SU-DHL-6 (cell line): ENCODE results near the gene ADA.

ENCODE experiments used
- H2AFZ ChIP-seq: fragments of 200-600 bp; sonication (generic); 2 replicates; pipeline ENCODE4 v1.6.1; 2014; ENCODE audit warnings: low read depth, mild to moderate bottlenecking, moderate library complexity, mixed read lengths, antibody characterized with exemption, low read length; ENCODE audit not compliant: severe bottlenecking
- H3F3A ChIP-seq: fragments of 200-600 bp; shearing (Covaris generic); 2 replicates; pipeline ENCODE4 v1.6.0; 2016; ENCODE audit warnings: antibody characterized with exemption, mild to moderate bottlenecking; ENCODE audit not compliant: insufficient read depth
- H3K27ac ChIP-seq: fragments of 200-600 bp; sonication (generic); 2 replicates; pipeline ENCODE4 v1.5.1; 2016; ENCODE audit warnings: low read depth, mild to moderate bottlenecking, low read length, moderate library complexity, mixed read lengths
- H3K27me3 ChIP-seq: fragments of 200-600 bp; sonication (generic), shearing (Covaris generic); 2 replicates; pipeline ENCODE4 v1.6.0; 2014; ENCODE audit warnings: mild to moderate bottlenecking, low read length
- H3K36me3 ChIP-seq: fragments of 200-600 bp; sonication (generic); 2 replicates; pipeline ENCODE4 v1.6.1; 2014; ENCODE audit warnings: mild to moderate bottlenecking, low read length, mixed read lengths
- H3K4me2 ChIP-seq: fragments of 300-600, 200-600 bp; shearing (Covaris generic), sonication (generic); 2 replicates; pipeline ENCODE4 v1.6.0; 2014; ENCODE audit warnings: low read length, low read depth, mild to moderate bottlenecking; ENCODE audit not compliant: poor library complexity, severe bottlenecking
- H3K4me3 ChIP-seq: fragments of 200-600 bp; sonication (generic); 2 replicates; pipeline ENCODE4 v1.5.1; 2014; ENCODE audit warnings: antibody characterized with exemption, low read length, mild to moderate bottlenecking, mixed read lengths; ENCODE audit not compliant: insufficient read depth, poor library complexity, severe bottlenecking
- H3K79me2 ChIP-seq: fragments of 200-600 bp; sonication (generic); 2 replicates; pipeline ENCODE4 v1.6.1; 2014; ENCODE audit warnings: mild to moderate bottlenecking, low read length, moderate library complexity; ENCODE audit not compliant: insufficient read depth
- H3K9ac ChIP-seq: fragments of 200-600 bp; sonication (generic); 2 replicates; pipeline ENCODE4 v1.7.0; 2014; ENCODE audit warnings: mild to moderate bottlenecking, low read length
- H3K9me2 ChIP-seq: fragments of 200-600 bp; sonication (generic); replicated peaks from 2 replicates; pipeline ENCODE4 v1.6.1; 2014; ENCODE audit warnings: low read length; ENCODE audit not compliant: insufficient read depth
- H3K9me3 ChIP-seq: fragments of 200-600 bp; sonication (generic); 2 replicates; pipeline ENCODE4 v1.6.1; 2014; ENCODE audit warnings: low read length, mixed read lengths; ENCODE audit not compliant: insufficient read depth
- H4K20me1 ChIP-seq: fragments of 200-600 bp; sonication (generic); 2 replicates; pipeline ENCODE4 v1.6.1; 2014; ENCODE audit warnings: low read depth, mild to moderate bottlenecking, antibody characterized with exemption, low read length, moderate library complexity, mixed read lengths
- CTCF ChIP-seq: fragments of 200-600 bp; sonication (generic); IDR thresholded peaks from one replicate; pipeline ENCODE4 v1.5.1; 2017; ENCODE audit warnings: antibody characterized with exemption, mild to moderate bottlenecking, low read length, moderate library complexity; ENCODE audit not compliant: insufficient read depth, poor library complexity, severe bottlenecking
- EZH2phosphoT487 ChIP-seq: fragments of 200-600 bp; sonication (generic), shearing (Covaris generic); conservative IDR thresholded peaks from 2 replicates; pipeline ENCODE4 v1.6.1; 2018; ENCODE audit warnings: mild to moderate bottlenecking, antibody characterized with exemption, low read length, moderate library complexity, mixed read lengths

The ADA gene

GRCh38 chr20:44664131-44664530 lies 12.6 kb upstream of the ADA start:
- Histone ChIP-seq H3K9me3 (no peaks in the 10 kb centered on the region), H3K4me3 (no peak overlapping the region), H2AFZ (no peak overlapping the region), H4K20me1 (no peaks in the 10 kb centered on the region), H3K36me3 (no peaks in the 10 kb centered on the region), H3F3A (no peaks in the 10 kb centered on the region), H3K79me2 (no peaks in the 10 kb centered on the region), H3K27me3 (no peaks in the 10 kb centered on the region), H3K9me2 (no peaks in the 10 kb centered on the region), H3K27ac (no peak overlapping the region), H3K4me2 (no peak overlapping the region), H3K9ac (no peak overlapping the region)
- TF ChIP-seq EZH2phosphoT487: no peak
- no peak for TF ChIP-seq CTCF

- Histone ChIP-seq H4K20me1 (no peaks in the 10 kb centered on the region), H3K4me2 (no peak overlapping the region), H3K36me3 (no peaks in the 10 kb centered on the region), H3K9ac (no peak overlapping the region), H3F3A (no peaks in the 10 kb centered on the region), H3K9me3 (no peaks in the 10 kb centered on the region), H3K4me3 (no peak overlapping the region), H3K79me2 (no peaks in the 10 kb centered on the region), H3K27me3 (no peaks in the 10 kb centered on the region), H2AFZ (no peak overlapping the region), H3K9me2 (no peaks in the 10 kb centered on the region), H3K27ac (no peak overlapping the region)
- TF ChIP-seq EZH2phosphoT487: no peak
- no peak for TF ChIP-seq CTCF
These were observed 10.8 kb upstream of the ADA start for GRCh38 chr20:44662261-44662660.

- TF ChIP-seq EZH2phosphoT487 (no peak), CTCF (no peak)
- no peaks in the 10 kb centered on the region for H3K9me3 ChIP-seq
- H2AFZ ChIP-seq: no peak overlapping the region
- no peaks in the 10 kb centered on the region for H3K27me3 ChIP-seq
- no peak overlapping the region for H3K4me3 ChIP-seq
- no peaks in the 10 kb centered on the region for H3K36me3 ChIP-seq
- no peaks in the 10 kb centered on the region for H3F3A ChIP-seq
- no peaks in the 10 kb centered on the region for H4K20me1 ChIP-seq
- H3K79me2 ChIP-seq: no peaks in the 10 kb centered on the region
- no peaks in the 10 kb centered on the region for H3K9me2 ChIP-seq
- H3K9ac ChIP-seq: no peak overlapping the region
- no peak overlapping the region for H3K27ac ChIP-seq
- no peak overlapping the region for H3K4me2 ChIP-seq
These were observed 9.1 kb upstream of the ADA start for GRCh38 chr20:44660581-44660980.

GRCh38 chr20:44659931-44660330 lies 8.4 kb upstream of the ADA start:
- H3K9me2 ChIP-seq: no peaks in the 10 kb centered on the region
- no peaks in the 10 kb centered on the region for H3K27me3 ChIP-seq
- no peak overlapping the region for H2AFZ ChIP-seq
- no peak overlapping the region for H3K4me3 ChIP-seq
- no peaks in the 10 kb centered on the region for H3K36me3 ChIP-seq
- no peak overlapping the region for H3K9ac ChIP-seq
- H3F3A ChIP-seq: no peaks in the 10 kb centered on the region
- H3K27ac ChIP-seq: no peak overlapping the region
- no peaks in the 10 kb centered on the region for H4K20me1 ChIP-seq
- H3K9me3 ChIP-seq: no peaks in the 10 kb centered on the region
- H3K79me2 ChIP-seq: no peaks in the 10 kb centered on the region
- TF ChIP-seq CTCF (no peak), EZH2phosphoT487 (no peak)
- H3K4me2 ChIP-seq: no peak overlapping the region
